Omental fat pad (tissue), 4 donors: ENCODE results near the gene OCIAD1. TPM values are rescaled to one million over a fixed set of nuclear protein-coding genes. Genes with fewer than 3 reads are reported as not detected.
"Not testable (repeated sequence)": the region's sequence is repeated elsewhere in the genome, so short reads cannot be mapped to it uniquely, and the experiment has no call there.

Source experiments
- ATAC-seq: fragments of 150-250 bp; one replicate; pipeline ENCODE4 v1.9.1; 2016; ENCODE audit warnings: mild to moderate bottlenecking, moderate library complexity; ENCODE audit not compliant: low FRiP score
- DNase-seq: peaks from one replicate; pipeline ENCODE4 v3.0.0-alpha.2; 2019; ENCODE audit warnings: low spot score
- total RNA-seq, 4 donors: library from RNA; depleted of rRNA; stranded (reverse); fragments of >200 nt; gene quantifications; one replicate each; pipeline ENCODE4 v1.1.0, GENCODE V29; 2016
- TF ChIP-seq, protein P1 (sequence below), 3 donors: fragments of 450-650 bp; IDR thresholded peaks; one replicate each; pipeline ENCODE4 v1.5.1; 2016 to 2017; ENCODE audit warnings: antibody characterized with exemption in 3 of 3, mild to moderate bottlenecking in 3 of 3, moderate library complexity in 2 of 3

Gene OCIAD1
- total RNA-seq, 4 donors from 2014 or later = 67.9 to 111 (median 88.8) TPM

- TF ChIP-seq, protein P1, sequence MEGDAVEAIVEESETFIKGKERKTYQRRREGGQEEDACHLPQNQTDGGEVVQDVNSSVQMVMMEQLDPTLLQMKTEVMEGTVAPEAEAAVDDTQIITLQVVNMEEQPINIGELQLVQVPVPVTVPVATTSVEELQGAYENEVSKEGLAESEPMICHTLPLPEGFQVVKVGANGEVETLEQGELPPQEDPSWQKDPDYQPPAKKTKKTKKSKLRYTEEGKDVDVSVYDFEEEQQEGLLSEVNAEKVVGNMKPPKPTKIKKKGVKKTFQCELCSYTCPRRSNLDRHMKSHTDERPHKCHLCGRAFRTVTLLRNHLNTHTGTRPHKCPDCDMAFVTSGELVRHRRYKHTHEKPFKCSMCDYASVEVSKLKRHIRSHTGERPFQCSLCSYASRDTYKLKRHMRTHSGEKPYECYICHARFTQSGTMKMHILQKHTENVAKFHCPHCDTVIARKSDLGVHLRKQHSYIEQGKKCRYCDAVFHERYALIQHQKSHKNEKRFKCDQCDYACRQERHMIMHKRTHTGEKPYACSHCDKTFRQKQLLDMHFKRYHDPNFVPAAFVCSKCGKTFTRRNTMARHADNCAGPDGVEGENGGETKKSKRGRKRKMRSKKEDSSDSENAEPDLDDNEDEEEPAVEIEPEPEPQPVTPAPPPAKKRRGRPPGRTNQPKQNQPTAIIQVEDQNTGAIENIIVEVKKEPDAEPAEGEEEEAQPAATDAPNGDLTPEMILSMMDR (IDR thresholded peaks at IDR 0.05) = no peak
- ATAC-seq = no peak
Measured at GRCh38 chr4:48827622-48828021, 3.3 kb upstream of the OCIAD1 start.

GRCh38 chr4:48831532-48832030, 693 bp downstream of the OCIAD1 start:
- TF ChIP-seq, protein P1 (IDR thresholded peaks at IDR 0.05) = no peak
- DNase-seq (no peak), ATAC-seq (no peak)

More at GRCh38 chr4:48827622-48828021, 3.3 kb upstream of the OCIAD1 start:
- no peak for DNase-seq

DNA sequence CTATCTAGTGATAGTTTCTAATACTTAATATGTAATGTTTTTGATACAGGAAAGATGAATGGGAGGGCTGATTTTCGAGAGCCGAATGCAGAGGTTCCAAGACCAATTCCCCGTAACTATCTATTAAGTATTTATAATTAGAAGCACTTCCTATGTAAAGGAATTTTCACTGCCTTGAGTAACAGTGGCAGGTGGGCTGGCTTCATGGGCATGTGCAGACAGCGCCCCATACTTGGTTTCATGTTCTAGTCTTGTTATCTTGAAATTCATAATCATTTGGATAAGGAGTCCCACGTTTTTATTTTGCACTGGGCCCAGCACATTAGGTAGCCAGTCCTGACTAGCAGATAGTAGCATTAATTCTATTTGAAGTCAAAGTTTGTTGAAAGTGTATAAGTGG, 1.7 kb downstream of the OCIAD1 start:
- ATAC-seq = no peak

DNA sequence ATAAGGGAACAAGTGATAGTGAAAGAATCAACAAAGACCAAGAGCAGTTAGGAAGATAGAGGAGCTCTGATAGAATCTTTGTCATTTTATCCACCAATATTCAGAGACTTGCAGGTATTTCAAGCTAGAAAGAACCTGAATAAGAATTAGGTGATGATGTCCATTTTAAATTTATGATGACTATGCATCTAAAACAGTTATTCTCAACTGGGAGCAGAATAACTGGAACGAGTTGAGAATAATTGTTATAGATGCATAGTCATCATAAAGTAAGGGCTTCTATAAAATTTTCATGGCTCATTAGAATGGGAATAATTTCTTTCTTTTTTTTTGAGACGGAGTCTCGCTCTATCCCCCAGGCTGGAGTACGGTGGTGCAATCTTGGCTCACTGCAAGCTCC, 5.8 kb downstream of the OCIAD1 start:
- DNase-seq (no peak), ATAC-seq (no peak)
- TF ChIP-seq, protein P1 (IDR thresholded peaks at IDR 0.05) = no peak

More for the DNA sequence above, 1.7 kb downstream of the OCIAD1 start:
- DNase-seq = no peak
- TF ChIP-seq, protein P1 (IDR thresholded peaks at IDR 0.05) = no peak

GRCh38 chr4:48841045-48841827, 10.3 kb downstream of the OCIAD1 start:
- TF ChIP-seq, protein P1 (IDR thresholded peaks at IDR 0.05) = no peak
- no peak for DNase-seq
- ATAC-seq = no peak

GRCh38 chr4:48844843-48845242, 14.0 kb downstream of the OCIAD1 start:
- TF ChIP-seq, protein P1 (IDR thresholded peaks at IDR 0.05) = no peak
- ATAC-seq (no peak), DNase-seq (no peak)

DNA sequence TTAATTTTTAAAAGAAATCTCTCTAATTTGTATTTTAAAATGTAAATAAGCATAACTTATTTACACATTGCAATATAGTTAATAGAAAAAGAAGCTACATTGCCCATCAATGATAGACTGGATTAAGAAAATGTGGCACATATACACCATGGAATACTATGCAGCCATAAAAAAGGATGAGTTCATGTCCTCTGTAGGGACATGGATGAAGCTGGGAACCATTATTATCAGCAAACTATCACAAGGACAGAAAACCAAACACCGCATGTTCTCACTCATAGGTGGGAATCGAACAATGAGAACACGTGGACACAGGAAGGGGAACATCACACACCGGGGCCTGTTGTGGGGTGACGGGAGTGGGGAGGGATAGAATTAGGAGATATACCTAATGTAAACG, 17.9 kb downstream of the OCIAD1 start:
- not testable (repeated sequence) for ATAC-seq, DNase-seq
